ENCODE results near the gene ZNF512.
"Not testable (repeated sequence)": the region's sequence is repeated elsewhere in the genome, so short reads cannot be mapped to it uniquely, and the experiment has no call there.

Gene ZNF512

GRCh38 chr2:27606611-27607010 lies 23.8 kb downstream of the ZNF512 start:
- H3K27ac Mint-ChIP-seq, result no peak overlapping the region

GRCh38 chr2:27613985-27614384 lies 31.1 kb downstream of the ZNF512 start:
- no peak overlapping the region for H3K4me3 Mint-ChIP-seq
- H3K9me3 Mint-ChIP-seq, result no peaks in the 10 kb centered on the region
- peaks cover 60% of the 10 kb centered on the region for H3K36me3 Mint-ChIP-seq (ENCODE audit: low read depth)
- H3K27ac Mint-ChIP-seq, result no peak overlapping the region
- H3K27me3 Mint-ChIP-seq, result no peaks in the 10 kb centered on the region
- H3K4me1 Mint-ChIP-seq (ENCODE audit: low read depth), result no peaks in the 10 kb centered on the region

More at GRCh38 chr2:27606611-27607010, 23.8 kb downstream of the ZNF512 start:
- Mint-ChIP-seq H3K4me1 (ENCODE audit: low read depth) (peaks cover 4% of the 10 kb centered on the region), H3K27me3 (no peaks in the 10 kb centered on the region), H3K4me3 (no peak overlapping the region), H3K36me3 (ENCODE audit: low read depth) (peaks cover 54% of the 10 kb centered on the region), H3K9me3 (no peaks in the 10 kb centered on the region)

- no peak overlapping the region for H3K4me3 Mint-ChIP-seq
- H3K27ac Mint-ChIP-seq, result no peak overlapping the region
- H3K27me3 Mint-ChIP-seq, result no peaks in the 10 kb centered on the region
- peaks cover 67% of the 10 kb centered on the region for H3K36me3 Mint-ChIP-seq (ENCODE audit: low read depth)
- no peaks in the 10 kb centered on the region for H3K9me3 Mint-ChIP-seq
- no peaks in the 10 kb centered on the region for H3K4me1 Mint-ChIP-seq (ENCODE audit: low read depth)
These were observed 32.5 kb downstream of the ZNF512 start for GRCh38 chr2:27615316-27615715.

- no peaks in the 10 kb centered on the region for H3K27me3 Mint-ChIP-seq
- H3K4me3 Mint-ChIP-seq, result no peak overlapping the region
- no peak overlapping the region for H3K27ac Mint-ChIP-seq
- peaks cover 66% of the 10 kb centered on the region for H3K36me3 Mint-ChIP-seq (ENCODE audit: low read depth)
- no peaks in the 10 kb centered on the region for H3K4me1 Mint-ChIP-seq (ENCODE audit: low read depth)
- no peaks in the 10 kb centered on the region for H3K9me3 Mint-ChIP-seq
These were observed 38.7 kb downstream of the ZNF512 start for GRCh38 chr2:27621524-27621923.

- Mint-ChIP-seq H3K9me3 (no peaks in the 10 kb centered on the region), H3K27ac (no peak overlapping the region), H3K27me3 (no peaks in the 10 kb centered on the region), H3K36me3 (ENCODE audit: low read depth) (peaks cover 56% of the 10 kb centered on the region), H3K4me3 (no peak overlapping the region), H3K4me1 (ENCODE audit: low read depth) (no peaks in the 10 kb centered on the region)
These were observed 40.1 kb downstream of the ZNF512 start for GRCh38 chr2:27622921-27623384.

GRCh38 chr2:27624943-27625342 lies 42.1 kb downstream of the ZNF512 start:
- no peak overlapping the region for H3K27ac Mint-ChIP-seq
- no peaks in the 10 kb centered on the region for H3K4me1 Mint-ChIP-seq (ENCODE audit: low read depth)
- no peak overlapping the region for H3K4me3 Mint-ChIP-seq
- H3K36me3 Mint-ChIP-seq (ENCODE audit: low read depth), result peaks cover 48% of the 10 kb centered on the region
- no peaks in the 10 kb centered on the region for H3K9me3 Mint-ChIP-seq
- no peaks in the 10 kb centered on the region for H3K27me3 Mint-ChIP-seq

GRCh38 chr2:27626323-27626722 lies 43.5 kb downstream of the ZNF512 start:
- not testable (repeated sequence) for H3K9me3 Mint-ChIP-seq; H3K4me1 Mint-ChIP-seq (ENCODE audit: low read depth); H3K27me3 Mint-ChIP-seq; H3K27ac Mint-ChIP-seq; H3K4me3 Mint-ChIP-seq
- peaks cover 45% of the 10 kb centered on the region for H3K36me3 Mint-ChIP-seq (ENCODE audit: low read depth)

GRCh38 chr2:27626921-27627320 lies 44.1 kb downstream of the ZNF512 start:
- H3K27me3 Mint-ChIP-seq; H3K9me3 Mint-ChIP-seq; H3K4me1 Mint-ChIP-seq (ENCODE audit: low read depth); H3K4me3 Mint-ChIP-seq: not testable (repeated sequence)
- peak overlapping the region; percentile 16 for H3K27ac Mint-ChIP-seq
- peaks cover 45% of the 10 kb centered on the region for H3K36me3 Mint-ChIP-seq (ENCODE audit: low read depth)

GRCh38 chr2:27627963-27628766 lies 45.3 kb downstream of the ZNF512 start:
- Mint-ChIP-seq H3K27ac (no peak overlapping the region), H3K9me3 (no peaks in the 10 kb centered on the region), H3K27me3 (no peaks in the 10 kb centered on the region), H3K36me3 (ENCODE audit: low read depth) (peaks cover 45% of the 10 kb centered on the region), H3K4me3 (no peak overlapping the region), H3K4me1 (ENCODE audit: low read depth) (peaks cover 9% of the 10 kb centered on the region)

- H3K4me1 Mint-ChIP-seq (ENCODE audit: low read depth), result peaks cover 9% of the 10 kb centered on the region
- H3K36me3 Mint-ChIP-seq (ENCODE audit: low read depth), result peaks cover 47% of the 10 kb centered on the region
- no peaks in the 10 kb centered on the region for H3K27me3 Mint-ChIP-seq
- no peak within 1 kb of the TSS for H3K4me3 Mint-ChIP-seq
- no peaks in the 10 kb centered on the region for H3K9me3 Mint-ChIP-seq
- H3K27ac Mint-ChIP-seq, result no peak within 1 kb of the TSS
These were observed 46.2 kb downstream of the ZNF512 start, which contains the start of the genes CCDC121 and GPN1 for GRCh38 chr2:27628767-27629709. TSS of gene CCDC121 (minus strand) at chr2:27629012. CDS start at chr2:27627799, 1,213 bp downstream. TSS of gene GPN1 (plus strand) at chr2:27629050. CDS start at chr2:27629059, 9 bp downstream.

- Mint-ChIP-seq H3K36me3 (ENCODE audit: low read depth) (peaks cover 49% of the 10 kb centered on the region), H3K27ac (peak overlapping the region; percentile 42)
- not testable (repeated sequence) for H3K4me1 Mint-ChIP-seq (ENCODE audit: low read depth); H3K4me3 Mint-ChIP-seq; H3K27me3 Mint-ChIP-seq; H3K9me3 Mint-ChIP-seq
These were observed 47.4 kb downstream of the ZNF512 start for GRCh38 chr2:27630257-27630656.

GRCh38 chr2:27634291-27634690 lies 51.4 kb downstream of the ZNF512 start:
- Mint-ChIP-seq H3K4me3 (no peak overlapping the region), H3K27ac (no peak overlapping the region), H3K27me3 (no peaks in the 10 kb centered on the region), H3K9me3 (no peaks in the 10 kb centered on the region), H3K4me1 (ENCODE audit: low read depth) (peaks cover 39% of the 10 kb centered on the region), H3K36me3 (ENCODE audit: low read depth) (peaks cover 75% of the 10 kb centered on the region)

- H3K4me3 Mint-ChIP-seq, result no peak overlapping the region
- no peaks in the 10 kb centered on the region for H3K9me3 Mint-ChIP-seq
- H3K27ac Mint-ChIP-seq, result no peak overlapping the region
- H3K36me3 Mint-ChIP-seq (ENCODE audit: low read depth), result peaks cover 79% of the 10 kb centered on the region
- peaks cover 45% of the 10 kb centered on the region for H3K4me1 Mint-ChIP-seq (ENCODE audit: low read depth)
- no peaks in the 10 kb centered on the region for H3K27me3 Mint-ChIP-seq
These were observed 53.9 kb downstream of the ZNF512 start for GRCh38 chr2:27636766-27637165.

- H3K36me3 Mint-ChIP-seq (ENCODE audit: low read depth), result peaks cover 76% of the 10 kb centered on the region
These were observed 55.3 kb downstream of the ZNF512 start for GRCh38 chr2:27638037-27638637.

More at GRCh38 chr2:27638037-27638637, 55.3 kb downstream of the ZNF512 start:
- Mint-ChIP-seq H3K27ac (peak overlapping the region; percentile 98), H3K9me3 (no peaks in the 10 kb centered on the region), H3K4me3 (peak overlapping the region; percentile 75), H3K4me1 (ENCODE audit: low read depth) (peaks cover 38% of the 10 kb centered on the region), H3K27me3 (no peaks in the 10 kb centered on the region)

Data from stimulated activated naive CD8-positive, alpha-beta T cell treated with anti-CD3 and anti-CD28 coated beads, Interleukin-15, Interleukin-2, amounts not matched to agents 100 ng/mL and 50 ng/mL, for 24 hours (primary cell).